Activated CD8-positive, alpha-beta memory T cell treated with anti-CD3 and anti-CD28 coated beads, Interleukin-2, amount 10 ng/mL, durations not matched to agents 7 days and 5 days (primary cell): ENCODE results near the gene ADAM22. TPM values are rescaled to one million over a fixed set of nuclear protein-coding genes. Genes with fewer than 3 reads are reported as not detected.

Experiments
- ATAC-seq: fragments of 150-1000 bp; cut with Tn5 transposase; one replicate; pipeline ENCODE4 v1.10.0; 2021; ENCODE audit warnings: moderate library complexity
- CTCF ChIA-PET: fragments of 350-600 bp; sonication (Branson Sonifier 250); formaldehyde crosslinking; loops from one replicate; lab custom pipeline; 2021; ENCODE audit warnings: antibody characterized with exemption; lab: Charles Lee
- DNase-seq: peaks from one replicate; pipeline ENCODE4 v3.0.0-alpha.2; 2020
- H3K27ac Mint-ChIP-seq: one replicate; pipeline ENCODE4 v1.8.0; 2021; ENCODE audit warnings: mild to moderate bottlenecking, mixed read lengths
- H3K27me3 Mint-ChIP-seq: one replicate; pipeline ENCODE4 v1.8.0; 2021; ENCODE audit warnings: mixed read lengths
- H3K36me3 Mint-ChIP-seq: one replicate; pipeline ENCODE4 v1.8.0; 2021; ENCODE audit warnings: mild to moderate bottlenecking, mixed read lengths
- H3K4me1 Mint-ChIP-seq: one replicate; pipeline ENCODE4 v1.8.0; 2021; ENCODE audit warnings: mixed read lengths
- H3K4me3 Mint-ChIP-seq: one replicate; pipeline ENCODE4 v1.8.0; 2021; ENCODE audit warnings: mild to moderate bottlenecking, moderate library complexity, mixed read lengths
- H3K9me3 Mint-ChIP-seq: one replicate; pipeline ENCODE4 v1.8.0; 2022; ENCODE audit warnings: low read depth, mixed read lengths
- total RNA-seq, 2 experiments: library from RNA; stranded (reverse); gene quantifications; one replicate each; pipeline ENCODE4 v1.2.3, GENCODE V29; 2021

ADAM22 gene
- total RNA-seq, 2 experiments from 2014 or later: 5.2 to 5.8 TPM

- CTCF ChIA-PET: no interaction called here
- Mint-ChIP-seq H3K4me3 (no peak overlapping the region), H3K4me1 (no peaks in the 10 kb centered on the region), H3K27ac (no peak overlapping the region), H3K36me3 (no peaks in the 10 kb centered on the region), H3K27me3 (no peaks in the 10 kb centered on the region), H3K9me3 (no peaks in the 10 kb centered on the region)
- ATAC-seq: no peak
- DNase-seq: no peak
Observed at GRCh38 chr7:88183051-88183450, 249.0 kb downstream of the ADAM22 start.

- Mint-ChIP-seq H3K4me3 (no peak overlapping the region), H3K4me1 (no peaks in the 10 kb centered on the region), H3K27me3 (no peaks in the 10 kb centered on the region), H3K27ac (no peak overlapping the region), H3K36me3 (no peaks in the 10 kb centered on the region), H3K9me3 (no peaks in the 10 kb centered on the region)
- CTCF ChIA-PET: no interaction called here
- no peak for ATAC-seq
- DNase-seq: no peak
Observed at GRCh38 chr7:88184848-88185304, 250.8 kb downstream of the ADAM22 start.

GRCh38 chr7:88185650-88186049, 251.6 kb downstream of the ADAM22 start:
- Mint-ChIP-seq H3K27me3 (no peaks in the 10 kb centered on the region), H3K27ac (no peak overlapping the region), H3K9me3 (no peaks in the 10 kb centered on the region), H3K4me1 (no peaks in the 10 kb centered on the region), H3K36me3 (no peaks in the 10 kb centered on the region), H3K4me3 (no peak overlapping the region)
- CTCF ChIA-PET: no interaction called here
- no peak for DNase-seq
- ATAC-seq: no peak

- CTCF ChIA-PET: no interaction called here
Observed at GRCh38 chr7:88191911-88192310, 257.9 kb downstream of the ADAM22 start.

GRCh38 chr7:88200261-88200660, 266.2 kb downstream of the ADAM22 start:
- ATAC-seq (no peak), DNase-seq (no peak)
- CTCF ChIA-PET: no interaction called here
- H3K36me3 Mint-ChIP-seq: peaks cover 28% of the 10 kb centered on the region
- no peak overlapping the region for H3K27ac Mint-ChIP-seq
- no peaks in the 10 kb centered on the region for H3K9me3 Mint-ChIP-seq
- peaks cover 7% of the 10 kb centered on the region for H3K4me1 Mint-ChIP-seq
- H3K4me3 Mint-ChIP-seq: no peak overlapping the region
- no peaks in the 10 kb centered on the region for H3K27me3 Mint-ChIP-seq

More at GRCh38 chr7:88191911-88192310, 257.9 kb downstream of the ADAM22 start:
- ATAC-seq (no peak), DNase-seq (no peak)
- H3K36me3 Mint-ChIP-seq: no peaks in the 10 kb centered on the region
- no peak overlapping the region for H3K27ac Mint-ChIP-seq
- no peaks in the 10 kb centered on the region for H3K27me3 Mint-ChIP-seq
- H3K9me3 Mint-ChIP-seq: no peaks in the 10 kb centered on the region
- H3K4me1 Mint-ChIP-seq: no peaks in the 10 kb centered on the region
- H3K4me3 Mint-ChIP-seq: no peak overlapping the region

- Mint-ChIP-seq H3K36me3 (peaks cover 32% of the 10 kb centered on the region), H3K9me3 (no peaks in the 10 kb centered on the region), H3K27me3 (no peaks in the 10 kb centered on the region), H3K4me3 (no peak overlapping the region), H3K4me1 (peaks cover 7% of the 10 kb centered on the region), H3K27ac (no peak overlapping the region)
- no peak for ATAC-seq
- CTCF ChIA-PET: no interaction called here
- DNase-seq: no peak
Observed at GRCh38 chr7:88200789-88201188, 266.7 kb downstream of the ADAM22 start.

GRCh38 chr7:88201305-88201704, 267.3 kb downstream of the ADAM22 start:
- H3K9me3 Mint-ChIP-seq: no peaks in the 10 kb centered on the region
- no peak overlapping the region for H3K4me3 Mint-ChIP-seq
- CTCF ChIA-PET: no interaction called here
- peaks cover 37% of the 10 kb centered on the region for H3K36me3 Mint-ChIP-seq
- peaks cover 7% of the 10 kb centered on the region for H3K4me1 Mint-ChIP-seq
- H3K27me3 Mint-ChIP-seq: no peaks in the 10 kb centered on the region
- no peak for DNase-seq
- ATAC-seq: no peak
- H3K27ac Mint-ChIP-seq: no peak overlapping the region

- DNase-seq: no peak
- no peak for ATAC-seq
- CTCF ChIA-PET: no interaction called here
- H3K36me3 Mint-ChIP-seq: peaks cover 42% of the 10 kb centered on the region
- H3K27me3 Mint-ChIP-seq: no peaks in the 10 kb centered on the region
- H3K9me3 Mint-ChIP-seq: no peaks in the 10 kb centered on the region
- H3K27ac Mint-ChIP-seq: no peak overlapping the region
- H3K4me3 Mint-ChIP-seq: no peak overlapping the region
- H3K4me1 Mint-ChIP-seq: peaks cover 7% of the 10 kb centered on the region
Observed at GRCh38 chr7:88202278-88202677, 268.2 kb downstream of the ADAM22 start.

GRCh38 chr7:88202799-88203198, 268.7 kb downstream of the ADAM22 start:
- H3K4me3 Mint-ChIP-seq: no peak overlapping the region
- no peaks in the 10 kb centered on the region for H3K9me3 Mint-ChIP-seq
- H3K36me3 Mint-ChIP-seq: peaks cover 45% of the 10 kb centered on the region
- H3K4me1 Mint-ChIP-seq: peaks cover 9% of the 10 kb centered on the region
- H3K27ac Mint-ChIP-seq: no peak overlapping the region
- CTCF ChIA-PET: no interaction called here
- no peak for DNase-seq
- no peak for ATAC-seq
- H3K27me3 Mint-ChIP-seq: no peaks in the 10 kb centered on the region

GRCh38 chr7:88203401-88203800, 269.4 kb downstream of the ADAM22 start:
- Mint-ChIP-seq H3K4me1 (peaks cover 9% of the 10 kb centered on the region), H3K27me3 (no peaks in the 10 kb centered on the region), H3K27ac (no peak overlapping the region), H3K36me3 (peaks cover 49% of the 10 kb centered on the region), H3K9me3 (no peaks in the 10 kb centered on the region), H3K4me3 (no peak overlapping the region)
- CTCF ChIA-PET: no interaction called here
- DNase-seq (no peak), ATAC-seq (no peak)

- no peak overlapping the region for H3K27ac Mint-ChIP-seq
- peaks cover 58% of the 10 kb centered on the region for H3K36me3 Mint-ChIP-seq
- DNase-seq (no peak), ATAC-seq (no peak)
- peaks cover 9% of the 10 kb centered on the region for H3K4me1 Mint-ChIP-seq
- H3K27me3 Mint-ChIP-seq: no peaks in the 10 kb centered on the region
- CTCF ChIA-PET: no interaction called here
- no peaks in the 10 kb centered on the region for H3K9me3 Mint-ChIP-seq
- no peak overlapping the region for H3K4me3 Mint-ChIP-seq
Observed at GRCh38 chr7:88204525-88205110, 270.6 kb downstream of the ADAM22 start.

GRCh38 chr7:88205179-88205578, 271.1 kb downstream of the ADAM22 start:
- Mint-ChIP-seq H3K4me1 (peaks cover 9% of the 10 kb centered on the region), H3K36me3 (peaks cover 62% of the 10 kb centered on the region), H3K4me3 (no peak overlapping the region), H3K9me3 (no peaks in the 10 kb centered on the region), H3K27ac (no peak overlapping the region), H3K27me3 (no peaks in the 10 kb centered on the region)
- CTCF ChIA-PET: interaction anchor here (0.6 kb wide), 1 partner anchor 15 kb away, joined by 3 read pairs; no protein-coding TSS in a partner anchor
- DNase-seq (no peak), ATAC-seq (no peak)

- no peak overlapping the region for H3K4me3 Mint-ChIP-seq
- H3K27me3 Mint-ChIP-seq: no peaks in the 10 kb centered on the region
- no peaks in the 10 kb centered on the region for H3K9me3 Mint-ChIP-seq
- peaks cover 66% of the 10 kb centered on the region for H3K36me3 Mint-ChIP-seq
- CTCF ChIA-PET: no interaction called here
- H3K27ac Mint-ChIP-seq: no peak overlapping the region
- DNase-seq (no peak), ATAC-seq (no peak)
- H3K4me1 Mint-ChIP-seq: peaks cover 9% of the 10 kb centered on the region
Observed at GRCh38 chr7:88206254-88206653, 272.2 kb downstream of the ADAM22 start.

- Mint-ChIP-seq H3K27me3 (no peaks in the 10 kb centered on the region), H3K9me3 (no peaks in the 10 kb centered on the region), H3K27ac (no peak overlapping the region), H3K4me1 (peaks cover 3% of the 10 kb centered on the region), H3K4me3 (no peak overlapping the region), H3K36me3 (peaks cover 73% of the 10 kb centered on the region)
- CTCF ChIA-PET: interaction anchor here (0.9 to 1.0 kb wide), 2 partner anchors 12 to 16 kb away, joined by 3 read pairs; no protein-coding TSS in a partner anchor
- no peak for DNase-seq
- no peak for ATAC-seq
Observed at GRCh38 chr7:88208521-88208920, 274.5 kb downstream of the ADAM22 start.
